HG02642 (cell line): Measurements from ENCODE around the gene INKA1.
"Not testable (repeated sequence)": the region's sequence is repeated elsewhere in the genome, so short reads cannot be mapped to it uniquely, and the experiment has no call there.

Source experiments
- ATAC-seq: cut with Tn5 transposase; IDR thresholded peaks from one replicate; pipeline ENCODE4 v1.9.1; 2021; ENCODE audit warnings: mild to moderate bottlenecking; ENCODE audit not compliant: unreplicated experiment, poor library complexity

INKA1 gene

GRCh38 chr3:49806850-49807249 is 3.8 kb downstream of the INKA1 start:
- ATAC-seq, result no peak

- no peak for ATAC-seq
These were observed 4.5 kb downstream of the INKA1 start for GRCh38 chr3:49807431-49808114.

GRCh38 chr3:49812916-49813496 is 9.9 kb downstream of the INKA1 start:
- ATAC-seq, result no peak

- peak; percentile 73 for ATAC-seq
These were observed 10.6 kb downstream of the INKA1 start, which contains the start of gene UBA7 for GRCh38 chr3:49813497-49814174. Gene UBA7, minus strand, starts transcription at chr3:49813953. Its CDS starts 166 bp downstream, at chr3:49813787.

GRCh38 chr3:49823131-49823530 is 20.1 kb downstream of the INKA1 start:
- ATAC-seq, result not testable (repeated sequence)

- no peak for ATAC-seq
These were observed 23.0 kb downstream of the INKA1 start for GRCh38 chr3:49826016-49826415.

GRCh38 chr3:49831341-49831740 is 28.3 kb downstream of the INKA1 start:
- no peak for ATAC-seq

GRCh38 chr3:49839193-49839809 is 36.2 kb downstream of the INKA1 start:
- no peak for ATAC-seq

GRCh38 chr3:49840388-49840787 is 37.3 kb downstream of the INKA1 start:
- ATAC-seq, result no peak

- ATAC-seq, result no peak
These were observed 38.1 kb downstream of the INKA1 start for GRCh38 chr3:49841126-49841696.

GRCh38 chr3:49841806-49842205 is 38.7 kb downstream of the INKA1 start:
- ATAC-seq, result no peak

- no peak for ATAC-seq
These were observed 39.9 kb downstream of the INKA1 start for GRCh38 chr3:49842843-49843517.

- no peak for ATAC-seq
These were observed 41.6 kb downstream of the INKA1 start for GRCh38 chr3:49844464-49845183.

- ATAC-seq, result no peak
These were observed 42.6 kb downstream of the INKA1 start for GRCh38 chr3:49845694-49846093.
